ENCODE measurements around the gene CHD5. TPM values are rescaled to one million over a fixed set of nuclear protein-coding genes. Genes with fewer than 3 reads are reported as not detected.

CHD5 gene
- polyA plus RNA-seq, 4 donors: 0.21 to 0.43 (median 0.35) TPM

- no peak for DNase-seq (ENCODE audit: low read depth in 4 of 4, low spot score in 3 of 4)
These were observed 17.8 kb downstream of the CHD5 start for GRCh38 chr1:6162341-6162740.

DNA sequence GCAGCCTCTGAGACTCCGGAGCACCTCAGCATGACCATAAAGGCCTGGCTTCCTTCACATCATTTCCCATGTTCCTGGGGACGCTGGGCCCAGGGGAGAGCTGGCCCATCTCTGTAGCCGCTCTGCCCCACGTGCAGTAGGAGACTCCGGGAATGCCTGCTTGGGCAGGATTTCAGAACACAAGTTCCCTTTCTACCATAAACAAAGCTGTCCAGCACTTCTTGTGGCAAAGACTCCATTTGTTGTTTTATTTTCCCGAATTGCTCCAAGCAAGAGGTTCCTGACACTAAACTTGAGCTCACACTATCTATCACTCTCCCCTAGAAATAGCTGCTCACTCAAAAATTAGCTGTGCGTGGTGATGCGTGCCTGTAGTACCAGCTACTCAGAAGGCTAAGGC lies 21.9 kb downstream of the CHD5 start:
- no peak for DNase-seq (ENCODE audit: low read depth in 4 of 4, low spot score in 3 of 4)

GRCh38 chr1:6157528-6158174 lies 22.5 kb downstream of the CHD5 start:
- no peak for DNase-seq (ENCODE audit: low read depth in 4 of 4, low spot score in 3 of 4)

- DNase-seq (ENCODE audit: low read depth in 4 of 4, low spot score in 3 of 4): no peak
These were observed 23.0 kb downstream of the CHD5 start for GRCh38 chr1:6157132-6157527.

DNA sequence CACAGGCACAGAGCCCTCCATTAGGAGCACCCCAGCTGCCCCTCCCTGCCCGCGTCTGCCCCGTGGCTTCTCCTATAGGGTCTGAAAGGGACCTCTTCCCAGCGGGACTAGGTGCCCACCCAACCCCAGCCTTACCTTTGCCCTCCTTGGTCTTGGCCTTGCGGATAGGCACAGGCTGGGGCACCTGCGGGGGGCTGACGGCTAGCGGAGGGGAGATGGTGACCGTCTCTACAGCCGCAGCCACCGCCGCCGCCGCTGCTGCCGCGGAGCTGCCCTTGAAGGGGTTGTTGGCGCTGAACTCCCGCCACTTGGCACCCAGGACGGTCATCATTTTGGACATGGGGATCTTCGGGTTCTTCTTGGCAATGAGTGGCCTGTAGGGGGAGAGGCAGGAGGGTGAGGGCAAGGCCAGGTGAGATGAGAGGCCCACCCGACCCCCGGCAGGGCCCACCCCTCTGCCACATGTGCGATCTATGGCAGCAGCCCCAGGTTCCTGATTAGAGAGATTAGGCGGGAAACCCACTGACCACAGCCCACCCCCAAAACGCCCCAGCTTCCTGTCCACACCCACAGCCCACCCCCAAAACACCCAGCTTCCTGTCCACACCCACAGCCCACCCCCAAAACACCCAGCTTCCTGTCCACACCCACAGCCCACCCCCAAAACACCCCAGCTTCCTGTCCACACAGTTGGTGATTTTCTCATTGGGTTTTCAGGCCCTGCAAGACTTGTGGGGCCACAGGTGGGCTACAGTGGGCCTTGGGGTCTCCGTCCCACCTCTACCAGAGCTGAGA lies 25.4 kb downstream of the CHD5 start:
- DNase-seq (ENCODE audit: low read depth in 4 of 4, low spot score in 3 of 4): no peak

DNA sequence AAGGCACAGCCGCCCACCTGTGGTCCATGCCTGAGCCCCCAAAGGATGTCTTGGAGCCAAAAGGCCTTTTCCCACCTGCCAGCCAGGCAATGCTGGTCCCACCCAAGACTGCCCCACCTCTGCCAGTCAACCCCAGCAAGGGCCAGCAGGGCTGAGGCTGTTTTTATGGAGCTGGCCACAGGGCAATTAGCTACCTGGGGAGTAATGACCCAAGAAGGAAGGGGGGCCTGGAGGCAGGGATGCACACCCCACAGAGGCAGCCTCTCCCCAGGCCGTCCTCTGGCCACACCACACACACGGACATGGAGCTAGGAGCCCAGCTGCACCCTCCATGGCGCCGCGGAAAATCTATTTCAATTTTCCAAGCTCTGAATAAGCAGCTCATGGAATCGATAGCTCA lies 27.2 kb downstream of the CHD5 start:
- no peak for DNase-seq (ENCODE audit: low read depth in 4 of 4, low spot score in 3 of 4)

- no peak for DNase-seq (ENCODE audit: low read depth in 4 of 4, low spot score in 3 of 4)
These were observed 27.9 kb downstream of the CHD5 start for GRCh38 chr1:6152181-6152580.

DNA sequence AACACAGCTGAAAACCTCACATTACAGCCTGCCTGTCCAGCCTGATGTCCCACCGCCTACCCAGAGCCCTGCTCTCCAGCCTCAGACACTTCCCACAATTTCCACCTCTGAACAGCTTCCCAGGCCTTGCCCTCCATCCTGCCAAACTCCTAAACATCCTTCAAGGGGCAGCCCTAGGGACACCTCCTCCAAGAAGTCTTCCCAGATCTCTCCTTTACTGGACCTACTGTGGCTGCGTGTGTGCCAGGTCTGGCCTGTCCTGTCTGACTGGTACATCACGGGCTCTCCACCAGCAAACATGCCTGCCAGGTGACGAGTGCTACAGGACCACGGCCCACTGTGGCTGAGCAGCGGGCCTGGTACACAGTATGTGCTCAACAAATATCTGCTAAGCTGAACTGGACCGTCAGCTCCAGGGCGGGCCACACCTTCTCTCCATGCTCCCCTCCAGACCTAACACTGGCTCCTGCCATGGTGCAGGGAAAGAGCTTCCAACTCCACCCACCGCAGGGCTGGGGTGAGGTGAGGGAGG lies 28.8 kb downstream of the CHD5 start:
- no peak for DNase-seq (ENCODE audit: low read depth in 4 of 4, low spot score in 3 of 4)

DNA sequence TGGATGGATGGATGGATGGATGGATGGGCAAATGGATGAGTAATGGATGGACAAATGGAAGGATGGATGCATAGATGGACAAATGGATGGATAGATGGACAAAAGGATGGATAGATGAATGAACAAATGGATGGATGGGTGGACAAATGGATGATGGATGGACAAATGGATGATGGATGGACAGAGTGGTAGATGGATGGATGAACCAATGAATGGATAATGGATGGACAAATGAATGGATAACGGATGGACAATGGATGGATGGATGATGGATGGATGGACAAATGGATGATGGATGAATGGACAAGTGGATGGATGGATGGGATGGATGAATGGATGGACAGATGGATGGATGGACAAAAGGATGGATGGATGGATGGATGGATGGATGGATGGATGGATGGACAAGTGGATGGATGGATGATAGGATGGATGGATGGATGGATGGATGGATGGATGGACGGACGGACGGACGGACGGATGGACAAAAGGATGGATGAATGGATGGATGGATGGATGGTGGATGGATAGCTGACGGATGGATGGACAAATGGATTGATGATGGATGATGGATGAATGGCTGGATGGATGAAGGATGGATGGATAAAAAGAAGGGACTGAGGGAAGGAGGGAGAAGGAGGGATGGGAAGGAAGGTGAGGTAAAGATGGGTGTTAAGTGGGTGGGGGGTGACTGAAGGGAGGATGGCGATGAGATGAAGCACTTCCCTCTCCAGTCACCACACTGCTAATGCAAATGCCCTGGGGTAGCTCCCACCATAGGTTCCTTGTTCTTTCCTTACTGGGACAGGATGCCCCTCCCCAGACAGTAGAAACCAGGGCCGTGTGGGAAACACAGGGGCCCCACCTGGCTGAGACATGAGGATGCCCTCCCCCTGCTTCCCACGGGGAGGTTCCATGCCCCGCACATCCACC lies 29.8 kb downstream of the CHD5 start:
- DNase-seq (ENCODE audit: low read depth in 4 of 4, low spot score in 3 of 4): no peak

DNA sequence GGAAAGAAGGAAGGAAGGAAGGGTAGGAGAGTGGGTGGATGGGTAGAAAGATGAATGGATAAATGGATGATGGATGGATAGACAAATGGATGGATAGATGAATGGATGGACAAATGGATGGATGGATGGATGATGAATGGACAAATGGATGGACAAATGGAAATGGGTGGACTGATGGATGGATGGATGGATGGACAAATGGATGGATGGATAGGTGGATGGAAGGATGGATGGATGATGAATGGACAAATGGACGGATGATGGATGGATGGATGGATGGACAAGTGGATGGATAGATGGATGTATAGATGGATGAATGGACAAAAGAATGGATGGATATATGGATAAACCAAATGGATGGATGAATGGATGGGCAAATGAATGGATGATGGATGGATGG lies 30.5 kb downstream of the CHD5 start:
- no peak for DNase-seq (ENCODE audit: low read depth in 4 of 4, low spot score in 3 of 4)

- peak in 1 of 4 donors; percentile 24 for DNase-seq (ENCODE audit: low read depth in 4 of 4, low spot score in 3 of 4)
These were observed 31.5 kb downstream of the CHD5 start for GRCh38 chr1:6148497-6149241.

- DNase-seq (ENCODE audit: low read depth in 4 of 4, low spot score in 3 of 4): no peak
These were observed 34.2 kb downstream of the CHD5 start for GRCh38 chr1:6145864-6146410.

- DNase-seq (ENCODE audit: low read depth in 4 of 4, low spot score in 3 of 4): no peak
These were observed 34.7 kb downstream of the CHD5 start for GRCh38 chr1:6145396-6145750.

DNA sequence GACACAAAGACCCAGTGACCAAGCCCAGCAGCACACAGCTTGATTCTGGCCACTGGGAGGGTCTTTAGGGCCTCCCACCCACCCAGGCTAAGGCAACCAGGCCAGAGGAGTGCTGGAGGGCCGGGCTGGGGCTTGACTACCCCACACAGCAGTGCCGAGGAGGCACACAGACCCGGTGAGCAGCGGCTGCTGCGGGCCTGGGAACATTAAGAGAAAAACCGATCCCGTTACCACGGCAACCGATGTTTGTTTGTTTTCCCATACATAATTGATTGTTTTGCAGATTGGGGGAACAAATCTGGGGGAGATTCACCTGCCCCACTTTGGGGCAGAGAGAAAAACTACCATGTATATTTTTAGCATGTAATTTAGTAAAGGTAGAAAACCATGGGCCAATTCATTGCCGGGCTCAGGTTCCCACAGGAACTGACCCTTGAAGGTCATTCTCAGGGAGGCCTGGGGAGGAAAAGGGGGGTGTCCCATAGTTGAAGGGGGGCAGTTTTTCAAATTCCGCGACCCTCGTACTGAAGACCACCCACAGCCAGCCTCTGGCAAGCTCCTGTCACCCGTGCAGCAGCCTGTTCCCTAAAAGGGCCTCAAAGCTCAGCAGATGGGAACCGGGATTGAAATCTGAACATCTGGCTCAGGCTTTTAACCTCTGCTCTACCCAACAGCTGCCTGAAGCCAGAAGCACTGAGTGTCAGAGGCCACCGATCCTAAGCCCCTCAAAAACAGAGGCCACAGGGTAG lies 35.3 kb downstream of the CHD5 start:
- no peak for DNase-seq (ENCODE audit: low read depth in 4 of 4, low spot score in 3 of 4)

GRCh38 chr1:6144175-6144574 lies 35.9 kb downstream of the CHD5 start:
- DNase-seq (ENCODE audit: low read depth in 4 of 4, low spot score in 3 of 4): no peak

- no peak for DNase-seq (ENCODE audit: low read depth in 4 of 4, low spot score in 3 of 4)
These were observed 36.7 kb downstream of the CHD5 start for GRCh38 chr1:6143395-6143794.

- DNase-seq (ENCODE audit: low read depth in 4 of 4, low spot score in 3 of 4): no peak
These were observed 37.4 kb downstream of the CHD5 start for GRCh38 chr1:6142734-6143133.

GRCh38 chr1:6142036-6142621 lies 38.0 kb downstream of the CHD5 start:
- no peak for DNase-seq (ENCODE audit: low read depth in 4 of 4, low spot score in 3 of 4)

DNA sequence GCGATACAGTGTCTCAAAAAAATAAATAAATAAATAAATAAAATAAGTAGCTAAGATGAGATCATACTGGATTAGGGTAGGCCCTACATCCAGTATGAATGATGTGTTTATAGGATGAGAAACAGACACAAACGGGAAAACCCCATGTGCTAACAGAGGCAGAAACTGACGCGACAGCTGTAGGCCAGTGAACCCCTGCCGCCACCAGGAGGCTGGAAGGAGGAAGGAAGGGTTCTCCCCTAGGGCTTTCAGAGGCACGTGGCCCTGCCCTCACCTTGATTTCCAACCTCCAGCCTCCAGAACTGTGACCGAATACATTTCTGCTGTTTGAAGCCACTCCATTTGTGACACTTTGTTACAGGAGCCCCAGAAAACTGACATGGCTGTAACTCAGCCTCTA lies 38.5 kb downstream of the CHD5 start:
- no peak for DNase-seq (ENCODE audit: low read depth in 4 of 4, low spot score in 3 of 4)

Measured in right renal pelvis (tissue), 4 donors.